ENCODE results near the gene TP53BP2. TPM values are rescaled to one million over a fixed set of nuclear protein-coding genes. Genes with fewer than 3 reads are reported as not detected.

Gene TP53BP2
- total RNA-seq, 1 experiment from 2014 or later, result 38.2 TPM

DNA sequence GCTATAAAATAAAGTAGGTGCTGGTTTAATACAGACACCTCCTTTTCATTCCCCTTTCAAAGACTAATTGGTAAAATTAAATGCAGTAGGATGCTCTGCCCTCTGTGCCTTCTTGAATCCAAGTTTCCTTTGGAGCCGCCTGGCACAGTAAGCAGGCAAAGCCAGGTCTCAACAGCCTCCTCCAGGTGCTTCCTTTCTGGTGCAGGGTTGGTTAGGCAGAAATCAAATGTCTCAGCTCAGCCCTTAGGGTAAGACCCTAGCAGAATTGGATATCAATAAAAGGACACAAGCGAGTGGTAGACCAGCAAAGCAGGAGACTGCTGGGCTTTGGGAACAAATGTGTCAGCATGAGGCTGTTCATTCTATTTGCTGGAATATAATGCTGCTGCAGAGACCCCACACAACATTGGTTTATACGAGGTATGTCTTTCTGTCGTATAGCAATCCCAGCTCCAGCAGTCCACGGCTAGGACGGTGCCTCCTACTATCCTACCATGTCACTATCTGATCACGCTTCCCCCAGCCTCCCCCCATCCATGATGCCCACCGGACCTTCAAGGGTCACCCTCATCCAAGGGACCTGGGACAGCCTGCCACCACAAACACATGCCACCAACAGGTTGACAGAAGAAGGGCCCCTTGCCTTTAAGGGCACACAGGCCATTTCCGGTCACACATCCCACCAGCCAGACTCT lies 75.0 kb downstream of the TP53BP2 start:
- ATAC-seq, result no peak
- Histone ChIP-seq H3K9me3 (ENCODE audit: control insufficient read depth in 1 of 2, insufficient read depth in 1 of 2, low read depth in 1 of 2, low read length in 2 of 2) (no peaks in the 10 kb centered on the region), H4K20me1 (ENCODE audit: insufficient read depth) (no peaks in the 10 kb centered on the region), H3K79me2 (ENCODE audit: insufficient read depth, low read length) (peaks cover 4% of the 10 kb centered on the region; the same call in 1 of the 2 replicates), H3K9ac (ENCODE audit: low read length) (peak overlapping the region; percentile 56), H2AFZ (ENCODE audit: low read depth, low read length, poor library complexity, severe bottlenecking) (no peak overlapping the region), H3K36me3 (ENCODE audit: control insufficient read depth in 1 of 2, insufficient read depth in 2 of 2, low read length in 2 of 2) (peaks cover 18 to 52% of the 10 kb centered on the region in 2 experiments), H3K27ac (ENCODE audit: low read depth, low read length) (peak overlapping the region; percentile 71), H3K4me2 (ENCODE audit: low read length) (peak overlapping the region; percentile 79), H3K9me2 (ENCODE audit: insufficient read depth) (no peaks in the 10 kb centered on the region), H3K4me3 (replicated peaks in 1 of 2; ENCODE audit: low read depth in 1 of 2, low read length in 2 of 2) (peak overlapping the region in 1 of 2 experiments; percentile 34; a peak in 1 of 4 replicates), H3K27me3 (ENCODE audit: insufficient read depth, low read length) (no peaks in the 10 kb centered on the region), H3K4me1 (ENCODE audit: control insufficient read depth in 1 of 2, insufficient read depth in 2 of 2, low read length in 2 of 2) (peaks cover 24 to 60% of the 10 kb centered on the region in 2 experiments)
- ChIA-PET CTCF (interaction anchor here (1.3 to 2.8 kb wide), 3 partner anchors 8 to 21 kb away, joined by 3 to 9 read pairs (median 4); no protein-coding TSS in a partner anchor), RAD21 (ENCODE audit: low non-redundant PET in 1 of 2, low total read pairs in 2 of 2, uncharacterized antibody in 2 of 2, unreplicated experiment in 2 of 2) (no interaction called here), POLR2A (interaction anchor here (0.9 to 1.2 kb wide), 2 partner anchors 63 kb away, joined by 4 to 7 read pairs; no protein-coding TSS in a partner anchor)
- TF ChIP-seq ELF1 (IDR thresholded peaks at IDR 0.05; ENCODE audit: borderline replicate concordance, low read depth) (no peak), POLR2AphosphoS5 (IDR thresholded peaks at IDR 0.05; ENCODE audit: low read depth, low read length) (no peak), SP1 (IDR thresholded peaks at IDR 0.05; ENCODE audit: low read depth) (no peak), SRF (IDR thresholded peaks at IDR 0.05; ENCODE audit: low read depth) (no peak)
- TF ChIP-seq, protein P1, sequence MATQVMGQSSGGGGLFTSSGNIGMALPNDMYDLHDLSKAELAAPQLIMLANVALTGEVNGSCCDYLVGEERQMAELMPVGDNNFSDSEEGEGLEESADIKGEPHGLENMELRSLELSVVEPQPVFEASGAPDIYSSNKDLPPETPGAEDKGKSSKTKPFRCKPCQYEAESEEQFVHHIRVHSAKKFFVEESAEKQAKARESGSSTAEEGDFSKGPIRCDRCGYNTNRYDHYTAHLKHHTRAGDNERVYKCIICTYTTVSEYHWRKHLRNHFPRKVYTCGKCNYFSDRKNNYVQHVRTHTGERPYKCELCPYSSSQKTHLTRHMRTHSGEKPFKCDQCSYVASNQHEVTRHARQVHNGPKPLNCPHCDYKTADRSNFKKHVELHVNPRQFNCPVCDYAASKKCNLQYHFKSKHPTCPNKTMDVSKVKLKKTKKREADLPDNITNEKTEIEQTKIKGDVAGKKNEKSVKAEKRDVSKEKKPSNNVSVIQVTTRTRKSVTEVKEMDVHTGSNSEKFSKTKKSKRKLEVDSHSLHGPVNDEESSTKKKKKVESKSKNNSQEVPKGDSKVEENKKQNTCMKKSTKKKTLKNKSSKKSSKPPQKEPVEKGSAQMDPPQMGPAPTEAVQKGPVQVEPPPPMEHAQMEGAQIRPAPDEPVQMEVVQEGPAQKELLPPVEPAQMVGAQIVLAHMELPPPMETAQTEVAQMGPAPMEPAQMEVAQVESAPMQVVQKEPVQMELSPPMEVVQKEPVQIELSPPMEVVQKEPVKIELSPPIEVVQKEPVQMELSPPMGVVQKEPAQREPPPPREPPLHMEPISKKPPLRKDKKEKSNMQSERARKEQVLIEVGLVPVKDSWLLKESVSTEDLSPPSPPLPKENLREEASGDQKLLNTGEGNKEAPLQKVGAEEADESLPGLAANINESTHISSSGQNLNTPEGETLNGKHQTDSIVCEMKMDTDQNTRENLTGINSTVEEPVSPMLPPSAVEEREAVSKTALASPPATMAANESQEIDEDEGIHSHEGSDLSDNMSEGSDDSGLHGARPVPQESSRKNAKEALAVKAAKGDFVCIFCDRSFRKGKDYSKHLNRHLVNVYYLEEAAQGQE (IDR thresholded peaks at IDR 0.05; ENCODE audit: low read depth), result no peak
- intact Hi-C loops (cut with micrococcal nuclease), result no loop called here
- no peak for DNase-seq (ENCODE audit: low read depth, low spot score)
- BruUV-seq (replicated peaks), result no TSS peak

Measured in HCT116 (cell line).